Neural crest cell (in vitro differentiated cells): ENCODE results near the gene ELAC2. TPM values are rescaled to one million over a fixed set of nuclear protein-coding genes. Genes with fewer than 3 reads are reported as not detected.

Experiments used
- DNase-seq: peaks from one replicate; pipeline ENCODE4 v3.0.0; 2021; ENCODE audit warnings: low read depth, mixed read lengths, low spot score
- H3K27ac Mint-ChIP-seq: one replicate; pipeline ENCODE4 v1.8.0; 2021; ENCODE audit warnings: mild to moderate bottlenecking, mixed read lengths; ENCODE audit not compliant: unreplicated experiment
- H3K27me3 Mint-ChIP-seq: 2 replicates; pipeline ENCODE4 v1.8.0; 2021; ENCODE audit warnings: low read depth, mild to moderate bottlenecking, mixed read lengths
- H3K36me3 Mint-ChIP-seq: 2 replicates; pipeline ENCODE4 v1.8.0; 2021; ENCODE audit warnings: low read depth, mild to moderate bottlenecking, mixed read lengths
- H3K4me1 Mint-ChIP-seq: 2 replicates; pipeline ENCODE4 v1.8.0; 2021; ENCODE audit warnings: mixed read lengths
- H3K4me3 Mint-ChIP-seq: one replicate; pipeline ENCODE4 v1.8.0; 2021; ENCODE audit warnings: mild to moderate bottlenecking, mixed read lengths
- H3K9me3 Mint-ChIP-seq: 2 replicates; pipeline ENCODE4 v1.8.0; 2021; ENCODE audit warnings: mixed read lengths
- CTCF ChIP-seq: fragments of 200-600 bp; sonication (generic); conservative IDR thresholded peaks from 2 replicates; pipeline ENCODE4 v1.5.0; 2021; ENCODE audit warnings: antibody characterized with exemption, mild to moderate bottlenecking
- total RNA-seq: library from RNA; stranded (reverse); gene quantifications from 2 replicates; pipeline ENCODE4 v1.2.1, GENCODE V29; 2021

The ELAC2 gene
- total RNA-seq, 1 donor from 2014 or later: 66.9 TPM

GRCh38 chr17:12990041-12990808, 27.6 kb downstream of the ELAC2 start:
- no peak for DNase-seq
- peaks cover 17% of the 10 kb centered on the region for H3K4me1 Mint-ChIP-seq
- H3K27me3 Mint-ChIP-seq: no peaks in the 10 kb centered on the region
- H3K27ac Mint-ChIP-seq: no peak overlapping the region
- no peaks in the 10 kb centered on the region for H3K9me3 Mint-ChIP-seq
- peaks cover 12% of the 10 kb centered on the region for H3K36me3 Mint-ChIP-seq
- TF ChIP-seq CTCF: no peak
- H3K4me3 Mint-ChIP-seq: no peak overlapping the region

GRCh38 chr17:12987120-12987519, 30.7 kb downstream of the ELAC2 start:
- no peak for DNase-seq
- H3K27me3 Mint-ChIP-seq: no peaks in the 10 kb centered on the region

GRCh38 chr17:12985431-12986293, 32.2 kb downstream of the ELAC2 start:
- Mint-ChIP-seq H3K4me1 (peaks cover 17% of the 10 kb centered on the region), H3K36me3 (peaks cover 11% of the 10 kb centered on the region), H3K4me3 (no peak overlapping the region), H3K27ac (no peak overlapping the region), H3K27me3 (no peaks in the 10 kb centered on the region), H3K9me3 (no peaks in the 10 kb centered on the region)
- DNase-seq: no peak
- no peak for TF ChIP-seq CTCF

More at GRCh38 chr17:12987120-12987519, 30.7 kb downstream of the ELAC2 start:
- Mint-ChIP-seq H3K4me1 (peaks cover 17% of the 10 kb centered on the region), H3K27ac (no peak overlapping the region), H3K9me3 (no peaks in the 10 kb centered on the region), H3K4me3 (peak overlapping the region; percentile 32), H3K36me3 (peaks cover 11% of the 10 kb centered on the region)
- TF ChIP-seq CTCF: no peak

- Mint-ChIP-seq H3K4me1 (peaks cover 17% of the 10 kb centered on the region), H3K36me3 (peaks cover 3% of the 10 kb centered on the region)
Observed at GRCh38 chr17:12983991-12984884, 33.6 kb downstream of the ELAC2 start.

More at GRCh38 chr17:12983991-12984884, 33.6 kb downstream of the ELAC2 start:
- Mint-ChIP-seq H3K27me3 (no peaks in the 10 kb centered on the region), H3K9me3 (no peaks in the 10 kb centered on the region), H3K4me3 (no peak overlapping the region), H3K27ac (peak overlapping the region; percentile 50)
- DNase-seq: no peak
- no peak for TF ChIP-seq CTCF
